GM11168 (cell line): ENCODE data around the gene OR2AJ1.
"Not testable (repeated sequence)": the region's sequence is repeated elsewhere in the genome, so short reads cannot be mapped to it uniquely, and the experiment has no call there.

Experiments used
- in situ Hi-C: fragments of 300-500 bp; cut with MboI; formaldehyde crosslinking; loops from one replicate; pipeline ENCODE4 v1.12.0; 2022; ENCODE audit warnings: low sequenced_read_pairs; ENCODE audit not compliant: unreplicated experiment

OR2AJ1 gene, protein sequence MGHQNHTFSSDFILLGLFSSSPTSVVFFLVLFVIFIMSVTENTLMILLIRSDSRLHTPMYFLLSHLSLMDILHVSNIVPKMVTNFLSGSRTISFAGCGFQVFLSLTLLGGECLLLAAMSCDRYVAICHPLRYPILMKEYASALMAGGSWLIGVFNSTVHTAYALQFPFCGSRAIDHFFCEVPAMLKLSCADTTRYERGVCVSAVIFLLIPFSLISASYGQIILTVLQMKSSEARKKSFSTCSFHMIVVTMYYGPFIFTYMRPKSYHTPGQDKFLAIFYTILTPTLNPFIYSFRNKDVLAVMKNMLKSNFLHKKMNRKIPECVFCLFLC

GRCh38 chr1:247924868-247925267 lies at the start of gene OR2AJ1:
Gene OR2AJ1, plus strand, starts transcription at chr1:247924889. Its CDS starts 8,880 bp downstream, at chr1:247933769.
- in situ Hi-C loops = no loop called here

- in situ Hi-C loops = no loop called here
These were observed 41.3 kb upstream of the OR2AJ1 start for GRCh38 chr1:247883346-247883745.

DNA sequence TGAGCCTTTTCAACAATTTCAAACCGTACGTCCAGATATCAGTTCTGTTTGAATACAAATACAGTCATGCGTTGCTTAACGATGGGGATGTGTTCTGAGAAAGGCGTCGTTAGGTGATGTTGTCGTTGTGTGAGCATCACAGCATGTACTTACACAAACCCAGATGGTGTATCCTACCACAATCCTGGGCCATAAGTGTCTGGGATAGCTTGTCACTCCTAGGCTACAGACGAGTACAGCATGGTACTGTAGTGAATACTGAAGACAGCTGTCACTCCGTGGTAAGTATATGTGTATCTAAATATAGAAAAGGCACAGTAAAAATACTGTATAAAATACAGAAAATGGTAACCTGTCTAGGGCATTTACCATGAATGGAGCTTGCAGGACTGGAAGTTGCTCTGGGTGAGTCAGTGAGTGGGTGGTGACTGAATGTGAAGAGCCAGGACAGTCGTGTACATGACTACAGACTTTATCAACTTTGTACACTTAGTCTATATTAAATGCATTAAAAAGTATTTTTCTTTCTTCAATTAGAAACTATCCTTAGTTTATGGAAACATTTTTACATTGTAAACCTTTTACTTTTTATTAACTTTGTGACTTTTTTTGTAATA lies 39.8 kb upstream of the OR2AJ1 start:
- in situ Hi-C loops = no loop called here

- in situ Hi-C loops = no loop called here
These were observed 29.5 kb upstream of the OR2AJ1 start, which contains the start of gene OR2W3 for GRCh38 chr1:247895163-247895637. Gene OR2W3, plus strand, starts transcription at chr1:247895587. Its CDS starts 0 bp downstream, at chr1:247895587.

DNA sequence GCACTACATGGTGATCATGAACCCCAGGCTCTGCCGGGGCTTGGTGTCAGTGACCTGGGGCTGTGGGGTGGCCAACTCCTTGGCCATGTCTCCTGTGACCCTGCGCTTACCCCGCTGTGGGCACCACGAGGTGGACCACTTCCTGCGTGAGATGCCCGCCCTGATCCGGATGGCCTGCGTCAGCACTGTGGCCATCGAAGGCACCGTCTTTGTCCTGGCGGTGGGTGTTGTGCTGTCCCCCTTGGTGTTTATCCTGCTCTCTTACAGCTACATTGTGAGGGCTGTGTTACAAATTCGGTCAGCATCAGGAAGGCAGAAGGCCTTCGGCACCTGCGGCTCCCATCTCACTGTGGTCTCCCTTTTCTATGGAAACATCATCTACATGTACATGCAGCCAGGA lies 28.7 kb upstream of the OR2AJ1 start:
- in situ Hi-C loops = no loop called here

DNA sequence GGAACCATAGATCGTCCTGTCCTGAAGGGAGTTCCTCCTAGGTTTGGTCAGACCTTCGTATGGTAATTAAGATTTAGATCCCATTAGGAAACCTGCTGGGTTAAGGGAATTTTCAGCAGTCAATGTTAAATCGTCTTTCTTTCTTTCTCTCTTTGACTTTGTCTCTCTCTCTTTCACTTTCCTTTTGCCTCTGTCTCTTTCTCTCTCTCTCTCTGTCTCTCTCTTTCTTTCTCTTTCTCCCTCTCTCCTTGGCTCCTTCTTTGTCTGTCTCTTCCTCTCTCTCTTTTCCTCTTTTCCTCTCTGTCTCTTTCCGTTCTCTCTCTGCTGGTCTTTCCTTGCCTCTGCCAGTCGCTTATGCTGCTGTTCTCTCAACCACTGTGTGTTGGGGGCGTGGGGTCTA lies 20.6 kb upstream of the OR2AJ1 start:
- in situ Hi-C loops = no loop called here

- in situ Hi-C loops = no loop called here
These were observed 19.5 kb upstream of the OR2AJ1 start for GRCh38 chr1:247905181-247905580.

- in situ Hi-C loops = no loop called here
These were observed 18.7 kb upstream of the OR2AJ1 start for GRCh38 chr1:247905910-247906503.

DNA sequence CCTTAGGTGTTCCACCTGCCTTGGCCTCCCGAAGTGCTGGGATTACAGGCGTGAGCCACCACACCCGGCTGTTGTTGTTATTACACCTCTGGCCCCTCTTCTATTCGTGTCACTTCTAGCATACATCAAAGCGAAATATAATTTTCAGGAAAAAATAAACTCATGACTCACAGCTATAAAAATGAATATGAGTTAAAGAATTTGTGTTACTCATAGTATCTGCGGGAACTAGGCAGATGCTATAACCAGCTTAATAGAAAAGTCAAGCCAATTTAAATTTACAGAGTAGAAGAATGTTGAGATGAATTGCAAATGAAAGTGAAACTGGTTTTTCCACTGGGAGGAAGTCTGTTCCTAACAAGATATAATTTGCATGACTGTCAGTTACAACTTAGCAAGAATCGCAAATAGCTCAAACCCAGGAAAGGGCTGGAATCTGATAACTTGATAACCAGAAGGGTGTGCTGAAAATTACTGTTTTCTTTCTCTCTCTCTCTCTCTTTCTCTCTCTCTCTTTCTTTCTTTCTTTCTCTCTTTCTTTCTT lies 18.1 kb upstream of the OR2AJ1 start:
- in situ Hi-C loops = no loop called here

DNA sequence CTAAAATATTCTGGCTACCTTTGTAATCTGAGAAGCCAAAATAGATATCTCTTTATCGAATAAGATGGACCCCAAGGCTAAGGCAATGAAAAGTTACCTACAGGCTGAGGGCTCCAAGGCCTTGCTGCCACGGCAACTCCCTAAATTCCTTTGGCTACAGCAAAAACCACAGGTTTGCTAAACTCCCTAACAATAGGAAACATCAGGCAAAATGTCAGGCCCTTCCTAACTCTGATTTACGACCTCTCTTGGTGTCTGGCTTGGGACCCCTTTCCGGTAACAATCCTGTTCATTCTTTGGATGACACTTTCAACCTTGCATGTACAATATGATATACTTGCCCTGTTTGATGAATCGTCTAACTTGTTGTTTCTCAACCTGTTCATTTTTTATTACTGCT lies 15.9 kb upstream of the OR2AJ1 start:
- in situ Hi-C loops = no loop called here

DNA sequence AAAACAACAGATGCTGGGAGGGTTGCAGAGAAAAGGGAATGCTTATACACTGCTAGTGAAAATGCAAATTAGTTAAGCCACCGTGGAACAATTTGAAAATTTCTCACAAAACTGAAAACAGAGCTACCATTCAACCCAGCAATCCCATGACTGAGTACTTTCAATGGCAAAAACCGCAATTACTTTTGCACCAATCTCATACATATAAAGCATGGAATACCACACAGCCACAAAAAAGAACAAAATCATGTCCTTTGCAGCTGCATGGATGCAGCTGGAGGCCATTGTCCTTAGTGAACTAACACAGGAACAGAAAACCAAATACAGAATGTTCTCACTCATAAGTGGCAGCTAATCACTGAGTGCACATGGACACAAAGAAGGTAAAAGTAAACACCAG lies 10.9 kb upstream of the OR2AJ1 start:
- in situ Hi-C loops = no loop called here

DNA sequence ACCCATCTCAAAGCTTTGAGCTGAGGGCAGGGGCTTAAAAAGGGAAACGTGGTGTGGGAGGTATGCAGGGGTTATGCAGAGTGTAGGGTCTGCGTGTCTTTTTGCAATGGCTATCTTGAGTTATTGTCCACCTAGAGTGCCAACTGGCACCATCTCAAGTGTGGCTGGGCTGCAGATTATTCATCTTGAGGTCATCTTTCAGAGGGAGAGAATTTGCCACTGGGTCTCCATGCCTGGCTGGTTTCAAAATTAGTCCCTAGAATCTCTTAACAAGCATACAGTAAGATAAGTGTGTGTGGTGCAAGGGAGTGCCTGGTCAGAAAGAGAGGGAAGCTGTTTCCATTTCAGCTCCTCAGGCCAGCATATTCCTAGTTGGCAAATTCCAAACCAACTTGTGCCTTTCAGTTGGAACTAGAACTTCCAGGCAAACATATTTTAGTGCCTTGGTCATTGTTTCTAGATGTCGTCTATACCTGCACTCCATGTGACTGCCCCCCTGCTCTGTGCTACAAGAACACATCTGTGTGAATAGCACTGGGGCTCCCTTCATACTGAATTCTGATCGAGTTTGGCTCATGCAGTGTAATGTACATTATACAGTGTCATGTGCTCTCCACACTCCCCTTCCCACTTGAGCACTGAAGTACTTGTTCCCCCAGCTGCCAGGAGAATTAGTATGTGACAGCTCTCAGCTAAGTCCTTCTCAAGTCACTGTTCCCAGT lies 9.6 kb upstream of the OR2AJ1 start:
- in situ Hi-C loops = no loop called here

GRCh38 chr1:247919952-247920351 lies 4.7 kb upstream of the OR2AJ1 start, which contains the start of gene OR2T8:
Gene OR2T8, plus strand, starts transcription at chr1:247920252. Its CDS starts 766 bp downstream, at chr1:247921018.
- in situ Hi-C loops = no loop called here

- in situ Hi-C loops = no loop called here
These were observed 748 bp upstream of the OR2AJ1 start for GRCh38 chr1:247923941-247924340.

DNA sequence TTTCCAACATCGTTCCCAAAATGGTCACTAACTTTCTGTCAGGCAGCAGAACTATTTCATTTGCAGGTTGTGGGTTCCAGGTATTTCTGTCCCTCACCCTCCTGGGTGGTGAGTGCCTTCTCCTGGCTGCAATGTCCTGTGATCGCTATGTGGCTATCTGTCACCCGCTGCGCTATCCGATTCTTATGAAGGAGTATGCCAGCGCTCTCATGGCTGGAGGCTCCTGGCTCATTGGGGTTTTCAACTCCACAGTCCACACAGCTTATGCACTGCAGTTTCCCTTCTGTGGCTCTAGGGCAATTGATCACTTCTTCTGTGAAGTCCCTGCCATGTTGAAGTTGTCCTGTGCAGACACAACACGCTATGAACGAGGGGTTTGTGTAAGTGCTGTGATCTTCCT lies 9.3 kb downstream of the OR2AJ1 start:
- in situ Hi-C loops = no loop called here

- in situ Hi-C loops = no loop called here
These were observed 11.1 kb downstream of the OR2AJ1 start for GRCh38 chr1:247935781-247936180.

DNA sequence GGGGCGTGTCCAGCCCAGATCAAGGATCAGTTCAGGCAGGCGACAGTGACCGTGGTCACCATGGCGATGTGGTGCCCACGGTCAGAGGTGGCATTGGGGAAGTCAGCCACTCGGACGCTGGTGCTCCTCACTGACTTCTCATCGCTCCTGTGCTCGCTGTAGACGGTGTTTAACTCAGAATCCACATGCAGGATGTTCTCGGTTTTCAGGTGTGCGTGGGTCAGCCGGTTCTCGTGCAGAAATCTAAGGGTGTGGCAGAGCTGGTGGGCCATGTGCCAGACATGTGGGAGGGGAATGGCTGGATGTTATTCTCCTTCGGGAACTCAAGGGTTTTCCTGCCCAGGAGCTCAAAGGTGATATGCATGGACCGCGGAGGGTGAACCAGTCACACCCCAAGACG lies 11.7 kb downstream of the OR2AJ1 start:
- in situ Hi-C loops = no loop called here

DNA sequence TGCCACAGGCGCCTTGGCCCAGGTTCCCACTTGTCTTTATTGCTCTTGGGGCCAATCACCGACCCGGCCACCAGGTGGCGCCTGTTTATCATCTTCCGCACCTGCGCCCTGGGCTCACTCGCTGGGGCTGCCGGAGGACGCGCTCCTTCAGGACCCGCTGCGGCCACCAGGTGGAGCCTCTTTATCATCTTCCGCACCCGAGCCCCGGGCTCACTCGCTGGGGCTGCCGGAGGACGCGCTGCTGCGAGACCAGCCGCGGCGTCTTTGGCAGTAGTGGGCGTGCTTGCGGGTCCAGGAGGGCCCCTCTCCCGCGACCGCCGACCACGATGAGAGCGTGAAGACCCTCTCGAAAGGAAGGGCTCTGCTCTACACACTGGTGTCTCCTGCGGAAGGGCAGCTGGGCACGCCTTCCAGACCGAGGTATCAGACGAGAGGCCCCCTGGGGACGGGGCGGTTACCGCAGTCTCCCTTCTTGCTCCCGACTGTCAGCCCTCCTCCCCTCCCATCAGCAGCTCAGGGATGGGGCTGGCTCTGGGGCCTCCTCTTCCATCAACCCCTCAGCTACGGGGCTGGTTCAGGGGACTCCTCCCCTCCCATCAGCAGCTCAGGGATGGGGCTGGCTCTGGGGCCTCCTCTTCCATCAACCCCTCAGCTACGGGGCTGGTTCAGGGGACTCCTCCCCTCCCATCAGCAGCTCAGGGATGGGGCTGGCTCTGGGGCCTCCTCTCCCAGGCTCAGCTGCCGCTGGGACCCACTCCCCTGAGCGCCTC lies 12.5 kb downstream of the OR2AJ1 start:
- in situ Hi-C loops = not testable (repeated sequence)

- in situ Hi-C loops = no loop called here
These were observed 17.9 kb downstream of the OR2AJ1 start for GRCh38 chr1:247942624-247943023.

DNA sequence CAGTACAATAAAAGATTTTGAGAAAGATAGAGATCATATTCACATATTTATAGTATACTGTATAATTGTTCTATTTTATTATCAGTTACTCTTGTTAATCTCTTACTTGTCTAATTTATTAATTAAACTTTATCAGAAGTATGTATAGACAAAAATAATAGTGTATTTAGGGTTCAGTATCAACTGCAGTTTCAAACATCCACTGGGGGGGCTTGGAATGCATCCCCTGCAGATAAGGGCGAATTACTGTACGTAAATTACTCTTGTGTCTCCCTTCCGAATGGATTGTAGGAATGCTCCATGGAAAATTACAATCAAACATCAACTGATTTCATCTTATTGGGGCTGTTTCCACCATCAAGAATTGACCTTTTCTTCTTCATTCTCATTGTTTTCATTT lies 23.9 kb downstream of the OR2AJ1 start, which contains the start of gene OR2L8:
TSS of gene OR2L8 (plus strand) at position 301 of the 400 bp plus-strand sequence. CDS start at position 301, 0 bp downstream.
- in situ Hi-C loops = no loop called here
